H9 (cell line): Measurements from ENCODE around the gene RERE. TPM values are rescaled to one million over a fixed set of nuclear protein-coding genes. Genes with fewer than 3 reads are reported as not detected.

Experiments
- DNase-seq: peaks from one replicate; pipeline ENCODE4 v3.0.0-alpha.2; 2017
- H2AFZ ChIP-seq: one replicate; pipeline ENCODE4 v1.6.1; 2013; ENCODE audit warnings: mild to moderate bottlenecking, low read length, control low read depth, moderate library complexity
- H2AK5ac ChIP-seq: 2 replicates; pipeline ENCODE4 v1.6.1; 2013; ENCODE audit warnings: low read length, control low read depth, mixed read lengths; ENCODE audit not compliant: insufficient read length
- H2BK120ac ChIP-seq: one replicate; pipeline ENCODE4 v1.6.1; 2013; ENCODE audit warnings: low read depth, mild to moderate bottlenecking, low read length, control low read depth, inconsistent platforms; ENCODE audit not compliant: poor library complexity, severe bottlenecking
- H2BK12ac ChIP-seq: 2 replicates; pipeline ENCODE4 v1.6.1; 2013; ENCODE audit warnings: low read length, control low read depth, mixed read lengths, low read depth; ENCODE audit not compliant: insufficient read length
- H2BK15ac ChIP-seq: 2 replicates; pipeline ENCODE4 v1.6.1; 2013; ENCODE audit warnings: low read depth, low read length, control low read depth
- H2BK20ac ChIP-seq: one replicate; pipeline ENCODE4 v1.6.1; 2013; ENCODE audit warnings: low read depth, mild to moderate bottlenecking, low read length, control low read depth, inconsistent platforms; ENCODE audit not compliant: poor library complexity, severe bottlenecking
- H2BK5ac ChIP-seq: 2 replicates; pipeline ENCODE4 v1.6.1; 2013; ENCODE audit warnings: low read length, control low read depth, mixed read lengths; ENCODE audit not compliant: insufficient read length
- H3K14ac ChIP-seq: 2 replicates; pipeline ENCODE4 v1.6.1; 2013; ENCODE audit warnings: low read length, control low read depth; ENCODE audit not compliant: insufficient read depth
- H3K18ac ChIP-seq: 2 replicates; pipeline ENCODE4 v1.6.1; 2013; ENCODE audit warnings: low read depth, mild to moderate bottlenecking, mixed read lengths, low read length, control low read depth; ENCODE audit not compliant: insufficient read length
- H3K23ac ChIP-seq: 2 replicates; pipeline ENCODE4 v1.6.1; 2013; ENCODE audit warnings: low read length, control low read depth, mixed read lengths, low read depth; ENCODE audit not compliant: insufficient read length
- H3K23me2 ChIP-seq: 2 replicates; pipeline ENCODE4 v1.6.1; 2013; ENCODE audit warnings: low read depth, mild to moderate bottlenecking, mixed read lengths, low read length, control low read depth; ENCODE audit not compliant: insufficient read length, poor library complexity, severe bottlenecking
- H3K27ac ChIP-seq: 2 replicates; pipeline ENCODE4 v1.5.1; 2013; ENCODE audit warnings: low read length, control low read depth, mixed read lengths, low read depth; ENCODE audit not compliant: insufficient read length
- H3K27me3 ChIP-seq: 2 replicates; pipeline ENCODE4 v1.6.1; 2013; ENCODE audit warnings: low read length, control low read depth, inconsistent platforms; ENCODE audit not compliant: insufficient read depth
- H3K4ac ChIP-seq: 2 replicates; pipeline ENCODE4 v1.6.1; 2013; ENCODE audit warnings: low read depth, mild to moderate bottlenecking, control low read depth, inconsistent platforms, low read length, moderate library complexity
- H3K4me1 ChIP-seq: 2 replicates; pipeline ENCODE4 v1.6.1; 2013; ENCODE audit warnings: low read length, control low read depth, inconsistent platforms; ENCODE audit not compliant: insufficient read depth
- H3K4me2 ChIP-seq: 2 replicates; pipeline ENCODE4 v1.6.1; 2013; ENCODE audit warnings: low read length, control low read depth, mixed read lengths; ENCODE audit not compliant: insufficient read length, insufficient read depth
- H3K56ac ChIP-seq: 2 replicates; pipeline ENCODE4 v1.6.1; 2013; ENCODE audit warnings: low read depth, mild to moderate bottlenecking, mixed read lengths, low read length, control low read depth; ENCODE audit not compliant: insufficient read length
- H3K79me1 ChIP-seq: 2 replicates; pipeline ENCODE4 v1.6.1; 2013; ENCODE audit warnings: low read depth, mild to moderate bottlenecking, moderate library complexity, low read length, control low read depth, inconsistent platforms; ENCODE audit not compliant: insufficient read depth, poor library complexity, severe bottlenecking
- H3K79me2 ChIP-seq: 2 replicates; pipeline ENCODE4 v1.6.1; 2013; ENCODE audit warnings: low read length, control low read depth, inconsistent platforms; ENCODE audit not compliant: insufficient read depth
- H3K9ac ChIP-seq: 2 replicates; pipeline ENCODE4 v1.6.1; 2013; ENCODE audit warnings: low read length, control low read depth, mixed read lengths; ENCODE audit not compliant: insufficient read length; ENCODE audit errors: extremely low read depth
- H3K9me3 ChIP-seq: one replicate; pipeline ENCODE4 v1.6.1; 2013; ENCODE audit warnings: low read depth, low read length, inconsistent platforms; ENCODE audit not compliant: control insufficient read depth
- H3T11ph ChIP-seq: one replicate; pipeline ENCODE4 v1.6.1; 2013; ENCODE audit warnings: mild to moderate bottlenecking, low read length, control low read depth, inconsistent platforms
- H4K20me1 ChIP-seq: one replicate; pipeline ENCODE4 v1.6.1; 2013; ENCODE audit not compliant: control insufficient read depth, insufficient read length, insufficient read depth
- H4K5ac ChIP-seq: 2 replicates; pipeline ENCODE4 v1.6.1; 2013; ENCODE audit warnings: low read depth, mild to moderate bottlenecking, mixed read lengths, low read length, control low read depth; ENCODE audit not compliant: insufficient read length
- H4K8ac ChIP-seq: replicated peaks from 2 replicates; pipeline ENCODE4 v1.6.1; 2013; ENCODE audit warnings: low read length, control low read depth, mixed read lengths, low read depth; ENCODE audit not compliant: insufficient read length
- H4K91ac ChIP-seq: 2 replicates; pipeline ENCODE4 v1.6.1; 2013; ENCODE audit warnings: low read depth, mild to moderate bottlenecking, moderate library complexity, mixed read lengths, low read length, control low read depth; ENCODE audit not compliant: insufficient read length
- H3K27ac Mint-ChIP-seq, 3 experiments: 2 replicates in 2 of 3; 3 replicates in 1 of 3; pipeline ENCODE4 v1.8.0; 2020 to 2021; ENCODE audit warnings: mixed read lengths in 3 of 3, mild to moderate bottlenecking in 1 of 3, moderate library complexity in 1 of 3
- H3K27me3 Mint-ChIP-seq: 2 replicates; pipeline ENCODE4 v1.8.0; 2021; ENCODE audit warnings: low read depth, mild to moderate bottlenecking, moderate library complexity, mixed read lengths
- H3K36me3 Mint-ChIP-seq, 3 experiments: 2 replicates in 2 of 3; 3 replicates in 1 of 3; pipeline ENCODE4 v1.8.0; 2020 to 2021; ENCODE audit warnings: low read depth in 3 of 3, mixed read lengths in 3 of 3; ENCODE audit not compliant: insufficient read depth in 1 of 3
- H3K4me1 Mint-ChIP-seq, 2 experiments: 2 replicates each; pipeline ENCODE4 v1.8.0; 2020; ENCODE audit warnings: mixed read lengths in 2 of 2
- H3K4me3 Mint-ChIP-seq, 2 experiments: 2 replicates in 1 of 2; 3 replicates in 1 of 2; pipeline ENCODE4 v1.8.0; 2020 to 2021; ENCODE audit warnings: mild to moderate bottlenecking in 2 of 2, mixed read lengths in 2 of 2, moderate library complexity in 1 of 2
- H3K9me3 Mint-ChIP-seq, 2 experiments: 2 replicates in 1 of 2; 3 replicates in 1 of 2; pipeline ENCODE4 v1.8.0; 2020; ENCODE audit warnings: mild to moderate bottlenecking in 2 of 2, mixed read lengths in 2 of 2, moderate library complexity in 1 of 2
- CTCF ChIP-seq: fragments of 200-600 bp; sonication (generic); conservative IDR thresholded peaks from 3 replicates; pipeline ENCODE4 v1.8.0; 2021; ENCODE audit warnings: antibody characterized with exemption, mild to moderate bottlenecking
- WGBS: extraction: QIAGEN DNeasy Blood & Tissue Kit; methylation state at CpG from one replicate; pipeline ENCODE4 v1.1.7; 2013; ENCODE audit warnings: missing lambda C conversion rate, low lambda C conversion rate, mixed read lengths; ENCODE audit not compliant: insufficient read length; ENCODE audit errors: extremely low coverage; 5-methylcytosine and 5-hydroxymethylcytosine counted together
- total RNA-seq: library from RNA; stranded (reverse); gene quantifications from 2 replicates; pipeline ENCODE4 v1.2.1, GENCODE V29; 2021

Gene RERE
- total RNA-seq, 1 experiment from 2014 or later = 103 TPM

- no peaks in the 10 kb centered on the region for H3K9me3 Mint-ChIP-seq
- no peak overlapping the region for H3K23ac ChIP-seq
- H2BK120ac ChIP-seq = no peak overlapping the region
- H4K8ac ChIP-seq = no peak overlapping the region
- DNase-seq = no peak
- H3K27me3 Mint-ChIP-seq = peaks cover 1% of the 10 kb centered on the region; the same call in 1 of the 2 replicates
- peaks cover 6% of the 10 kb centered on the region for H3K79me1 ChIP-seq
- no peak overlapping the region for H3K9ac ChIP-seq
- no peak overlapping the region for H2AFZ ChIP-seq
- H3K14ac ChIP-seq = no peak overlapping the region
- H2BK20ac ChIP-seq = no peak overlapping the region
- no peak overlapping the region for H4K91ac ChIP-seq
- no peak overlapping the region for H2AK5ac ChIP-seq
- H3K4me3 Mint-ChIP-seq = no peak overlapping the region
- H3K23me2 ChIP-seq = no peaks in the 10 kb centered on the region
- no peak overlapping the region for H3K56ac ChIP-seq
- H3K4me1 Mint-ChIP-seq = peaks cover 44 to 46% of the 10 kb centered on the region in 2 experiments
- H4K20me1 ChIP-seq = no peaks in the 10 kb centered on the region
- TF ChIP-seq CTCF = no peak
- H3K4me1 ChIP-seq = peaks cover 7% of the 10 kb centered on the region
- no peaks in the 10 kb centered on the region for H3K9me3 ChIP-seq
- no peak overlapping the region for H3K4ac ChIP-seq
- WGBS = no CpG with 5 or more reads among the region's 3 CpGs
- H2BK15ac ChIP-seq = no peak overlapping the region
- H3K79me2 ChIP-seq = no peaks in the 10 kb centered on the region
- peak overlapping the region; percentile 52 to 59 (median 59); a peak in 4 of 7 replicates for H3K27ac Mint-ChIP-seq
- no peak overlapping the region for H3K18ac ChIP-seq
- H3K36me3 Mint-ChIP-seq = no peaks in the 10 kb centered on the region; a peak in 1 of 7 replicates
- H2BK12ac ChIP-seq = no peak overlapping the region
- H3K27me3 ChIP-seq = no peaks in the 10 kb centered on the region
- H4K5ac ChIP-seq = no peak overlapping the region
- H2BK5ac ChIP-seq = no peak overlapping the region
- H3K27ac ChIP-seq = no peak overlapping the region
- no peak overlapping the region for H3K4me2 ChIP-seq
- no peak overlapping the region for H3T11ph ChIP-seq
These were observed 341.4 kb downstream of the RERE start for GRCh38 chr1:8476006-8476405.
